ENCODE data around the gene PPRC1. TPM values are rescaled to one million over a fixed set of nuclear protein-coding genes. Genes with fewer than 3 reads are reported as not detected.

The PPRC1 gene
- total and polyA plus RNA-seq, 10 donors = 12.1 to 52.5 (median 26.5) TPM

DNA sequence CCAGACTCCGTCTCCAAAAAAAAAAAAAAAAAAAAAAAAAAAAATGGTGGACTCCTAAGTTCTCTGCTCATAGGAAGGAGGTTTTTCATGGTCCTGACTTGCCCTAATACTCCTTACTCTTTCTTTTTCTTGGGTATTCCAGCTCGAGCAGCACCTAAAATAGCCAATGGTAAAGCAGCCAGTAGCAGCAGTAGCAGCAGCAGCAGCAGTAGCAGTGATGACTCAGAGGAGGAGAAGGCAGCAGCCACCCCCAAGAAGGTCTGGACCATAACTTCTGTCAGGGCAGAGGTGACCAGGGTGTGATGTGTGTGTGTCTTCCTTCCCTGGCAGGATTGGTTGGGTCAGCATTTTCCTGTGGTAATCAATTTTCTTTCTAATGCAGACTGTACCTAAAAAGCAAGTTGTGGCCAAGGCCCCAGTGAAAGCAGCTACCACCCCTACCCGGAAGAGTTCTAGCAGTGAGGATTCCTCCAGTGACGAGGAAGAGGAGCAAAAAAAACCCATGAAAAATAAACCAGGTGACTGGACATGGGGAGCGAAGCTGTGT lies 26.3 kb downstream of the PPRC1 start:
- H3K36me3 ChIP-seq = peaks cover 11 to 100% (median 79%) of the 10 kb centered on the region in 6 donors
- peaks cover 0 to 24% (median 7%) of the 10 kb centered on the region in 6 donors for H3K4me1 ChIP-seq
- intact Hi-C loops (cut with DNase I; ENCODE audit: low total_unique reads) = no loop called here
- 90 to 98% (median 95%) methylated on average over 5 of the region's 5 CpGs for WGBS, 5 donors
- no peaks in the 10 kb centered on the region for H3K9me3 ChIP-seq
- no peaks in the 10 kb centered on the region for H3K27me3 ChIP-seq (replicated peaks in 1 of 7)
- TF ChIP-seq, protein P1, sequence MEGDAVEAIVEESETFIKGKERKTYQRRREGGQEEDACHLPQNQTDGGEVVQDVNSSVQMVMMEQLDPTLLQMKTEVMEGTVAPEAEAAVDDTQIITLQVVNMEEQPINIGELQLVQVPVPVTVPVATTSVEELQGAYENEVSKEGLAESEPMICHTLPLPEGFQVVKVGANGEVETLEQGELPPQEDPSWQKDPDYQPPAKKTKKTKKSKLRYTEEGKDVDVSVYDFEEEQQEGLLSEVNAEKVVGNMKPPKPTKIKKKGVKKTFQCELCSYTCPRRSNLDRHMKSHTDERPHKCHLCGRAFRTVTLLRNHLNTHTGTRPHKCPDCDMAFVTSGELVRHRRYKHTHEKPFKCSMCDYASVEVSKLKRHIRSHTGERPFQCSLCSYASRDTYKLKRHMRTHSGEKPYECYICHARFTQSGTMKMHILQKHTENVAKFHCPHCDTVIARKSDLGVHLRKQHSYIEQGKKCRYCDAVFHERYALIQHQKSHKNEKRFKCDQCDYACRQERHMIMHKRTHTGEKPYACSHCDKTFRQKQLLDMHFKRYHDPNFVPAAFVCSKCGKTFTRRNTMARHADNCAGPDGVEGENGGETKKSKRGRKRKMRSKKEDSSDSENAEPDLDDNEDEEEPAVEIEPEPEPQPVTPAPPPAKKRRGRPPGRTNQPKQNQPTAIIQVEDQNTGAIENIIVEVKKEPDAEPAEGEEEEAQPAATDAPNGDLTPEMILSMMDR (IDR thresholded peaks at IDR 0.05 in 8 of 11, conservative IDR thresholded peaks at IDR 0.05 in 3 of 11) = no peak
- TF ChIP-seq POLR2AphosphoS5 (IDR thresholded peaks at IDR 0.05) (no peak), POLR2A (IDR thresholded peaks at IDR 0.05) (no peak)
- H3K4me3 ChIP-seq = no peak overlapping the region
- no peak overlapping the region for H3K27ac ChIP-seq
- DNase-seq = no peak

DNA sequence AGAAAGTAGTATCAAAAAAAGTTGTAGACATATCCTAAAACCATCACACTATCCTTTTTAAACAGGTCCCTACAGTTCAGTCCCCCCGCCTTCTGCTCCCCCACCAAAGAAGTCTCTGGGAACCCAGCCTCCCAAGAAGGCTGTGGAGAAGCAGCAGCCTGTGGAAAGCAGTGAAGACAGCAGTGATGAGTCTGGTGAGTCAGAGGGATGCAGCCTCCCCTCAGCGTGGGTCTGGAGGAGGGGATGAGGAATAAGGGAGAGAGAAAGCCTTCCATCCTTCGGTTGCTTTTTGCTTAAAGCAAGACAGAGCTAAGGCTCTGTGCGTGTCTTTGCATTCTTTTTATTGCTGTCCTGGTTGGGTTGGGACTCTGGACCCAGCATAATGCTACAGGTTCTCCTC lies 27.0 kb downstream of the PPRC1 start:
- Histone ChIP-seq H3K4me3 (no peak overlapping the region), H3K4me1 (peaks cover 0 to 17% (median 0%) of the 10 kb centered on the region in 6 donors), H3K9me3 (no peaks in the 10 kb centered on the region), H3K36me3 (peaks cover 11 to 99% (median 81%) of the 10 kb centered on the region in 6 donors), H3K27me3 (replicated peaks in 1 of 7) (no peaks in the 10 kb centered on the region), H3K27ac (no peak overlapping the region)
- TF ChIP-seq POLR2AphosphoS5 (IDR thresholded peaks at IDR 0.05) = no peak
- TF ChIP-seq, protein P1 (IDR thresholded peaks at IDR 0.05 in 8 of 11, conservative IDR thresholded peaks at IDR 0.05 in 3 of 11) = no peak
- TF ChIP-seq POLR2A (IDR thresholded peaks at IDR 0.05) = no peak
- intact Hi-C loops (cut with DNase I; ENCODE audit: low total_unique reads) = no loop called here
- no peak for DNase-seq
- WGBS, 5 donors = 88 to 96% (median 94%) methylated on average over 4 of the region's 4 CpGs

DNA sequence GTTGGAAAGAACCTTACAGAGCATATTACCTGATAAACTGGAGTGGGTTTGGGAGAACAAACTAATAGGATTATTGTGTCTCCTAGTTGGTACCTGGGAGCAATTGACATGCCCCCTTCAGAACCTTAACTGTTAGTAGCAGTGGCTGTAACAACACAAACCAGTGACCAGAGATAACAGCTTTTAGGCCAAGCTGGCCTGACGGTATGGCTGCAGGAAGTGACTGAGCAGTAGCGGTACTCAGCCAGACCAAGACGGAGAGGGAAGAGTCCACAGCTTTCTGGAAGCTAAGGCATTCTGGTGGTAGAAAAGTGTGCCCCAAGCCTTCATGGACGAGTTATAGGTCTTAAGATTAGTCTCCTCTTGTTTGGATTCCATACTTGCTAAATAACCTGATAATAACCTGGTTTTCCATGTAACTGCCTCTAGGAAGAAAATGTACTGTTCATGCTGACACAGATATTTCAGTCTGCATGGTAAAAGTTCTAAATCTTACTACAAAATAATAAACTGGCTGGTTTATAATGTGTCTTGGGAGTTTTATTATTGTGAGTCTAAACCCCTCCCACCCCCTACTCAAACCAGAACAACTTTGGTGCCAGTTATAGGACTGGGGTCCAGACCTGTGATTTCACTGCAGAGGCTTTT lies 30.6 kb downstream of the PPRC1 start:
- WGBS, 5 donors = 65 to 84% (median 68%) methylated on average over 4 of the region's 4 CpGs
- Histone ChIP-seq H3K27me3 (replicated peaks in 1 of 7) (no peaks in the 10 kb centered on the region), H3K4me3 (no peak overlapping the region), H3K4me1 (peaks cover 0 to 10% (median 0%) of the 10 kb centered on the region in 6 donors), H3K27ac (no peak overlapping the region), H3K9me3 (no peaks in the 10 kb centered on the region), H3K36me3 (peaks cover 6 to 69% (median 58%) of the 10 kb centered on the region in 6 donors)
- intact Hi-C loops (cut with DNase I; ENCODE audit: low total_unique reads) = no loop called here
- TF ChIP-seq POLR2AphosphoS5 (IDR thresholded peaks at IDR 0.05) (no peak), POLR2A (IDR thresholded peaks at IDR 0.05) (no peak)
- DNase-seq = no peak

- intact Hi-C loops (cut with DNase I; ENCODE audit: low total_unique reads) = loop anchor here (5.0 kb wide), 1 partner anchor 184 kb away; no protein-coding TSS in a partner anchor
- peaks cover 6 to 31% (median 14%) of the 10 kb centered on the region in 6 donors for H3K4me1 ChIP-seq
- DNase-seq = no peak
- no peaks in the 10 kb centered on the region for H3K9me3 ChIP-seq
- H3K27ac ChIP-seq = no peak overlapping the region
- H3K4me3 ChIP-seq = no peak overlapping the region
- 57 to 76% (median 59%) methylated on average over 1 of the region's 1 CpG for WGBS, 5 donors
- TF ChIP-seq POLR2A (IDR thresholded peaks at IDR 0.05) = no peak
- no peak for TF ChIP-seq POLR2AphosphoS5 (IDR thresholded peaks at IDR 0.05)
- TF ChIP-seq, protein P1 (IDR thresholded peaks at IDR 0.05 in 8 of 11, conservative IDR thresholded peaks at IDR 0.05 in 3 of 11) = no peak
- H3K36me3 ChIP-seq = peaks cover 0 to 25% (median 14%) of the 10 kb centered on the region in 6 donors
- H3K27me3 ChIP-seq (replicated peaks in 1 of 7) = no peaks in the 10 kb centered on the region
Measured at GRCh38 chr10:102167861-102168260, 35.0 kb downstream of the PPRC1 start.

Measured in spleen (tissue), 11 donors.